ENCODE measurements around the gene CEP78.

Gene CEP78

GRCh38 chr9:78301466-78301865 lies 65.6 kb downstream of the CEP78 start:
- no peak overlapping the region for H3K27ac Mint-ChIP-seq
- H3K4me1 Mint-ChIP-seq (ENCODE audit: low read depth): peaks cover 23% of the 10 kb centered on the region
- H3K36me3 Mint-ChIP-seq: peaks cover 23% of the 10 kb centered on the region
- no peaks in the 10 kb centered on the region for H3K27me3 Mint-ChIP-seq
- no peak overlapping the region for H3K4me3 Mint-ChIP-seq
- H3K9me3 Mint-ChIP-seq (ENCODE audit: low read depth): no peaks in the 10 kb centered on the region

- H3K4me1 Mint-ChIP-seq (ENCODE audit: low read depth): peaks cover 11% of the 10 kb centered on the region
- peaks cover 29% of the 10 kb centered on the region for H3K36me3 Mint-ChIP-seq
- H3K27me3 Mint-ChIP-seq: no peaks in the 10 kb centered on the region
- H3K9me3 Mint-ChIP-seq (ENCODE audit: low read depth): no peaks in the 10 kb centered on the region
- no peak overlapping the region for H3K4me3 Mint-ChIP-seq
- H3K27ac Mint-ChIP-seq: no peak overlapping the region
These were observed 67.6 kb downstream of the CEP78 start for GRCh38 chr9:78303377-78304062.

- Mint-ChIP-seq H3K36me3 (peaks cover 26% of the 10 kb centered on the region), H3K4me1 (ENCODE audit: low read depth) (peaks cover 5% of the 10 kb centered on the region), H3K27me3 (no peaks in the 10 kb centered on the region), H3K9me3 (ENCODE audit: low read depth) (no peaks in the 10 kb centered on the region), H3K4me3 (no peak overlapping the region), H3K27ac (no peak overlapping the region)
These were observed 68.5 kb downstream of the CEP78 start for GRCh38 chr9:78304357-78304756.

GRCh38 chr9:78306222-78307076 lies 70.6 kb downstream of the CEP78 start:
- no peak overlapping the region for H3K27ac Mint-ChIP-seq
- H3K4me3 Mint-ChIP-seq: no peak overlapping the region
- H3K36me3 Mint-ChIP-seq: peaks cover 24% of the 10 kb centered on the region
- no peaks in the 10 kb centered on the region for H3K4me1 Mint-ChIP-seq (ENCODE audit: low read depth)
- H3K9me3 Mint-ChIP-seq (ENCODE audit: low read depth): no peaks in the 10 kb centered on the region
- H3K27me3 Mint-ChIP-seq: no peaks in the 10 kb centered on the region

- no peak overlapping the region for H3K4me3 Mint-ChIP-seq
- H3K9me3 Mint-ChIP-seq (ENCODE audit: low read depth): no peaks in the 10 kb centered on the region
- H3K27me3 Mint-ChIP-seq: no peaks in the 10 kb centered on the region
- H3K27ac Mint-ChIP-seq: no peak overlapping the region
- peaks cover 21% of the 10 kb centered on the region for H3K36me3 Mint-ChIP-seq
- no peaks in the 10 kb centered on the region for H3K4me1 Mint-ChIP-seq (ENCODE audit: low read depth)
These were observed 71.5 kb downstream of the CEP78 start for GRCh38 chr9:78307360-78307759.

GRCh38 chr9:78309066-78309465 lies 73.2 kb downstream of the CEP78 start:
- H3K36me3 Mint-ChIP-seq: peaks cover 20% of the 10 kb centered on the region

GRCh38 chr9:78311075-78311474 lies 75.2 kb downstream of the CEP78 start:
- no peaks in the 10 kb centered on the region for H3K27me3 Mint-ChIP-seq

More at GRCh38 chr9:78309066-78309465, 73.2 kb downstream of the CEP78 start:
- H3K4me3 Mint-ChIP-seq: no peak overlapping the region
- H3K27me3 Mint-ChIP-seq: no peaks in the 10 kb centered on the region
- H3K4me1 Mint-ChIP-seq (ENCODE audit: low read depth): no peaks in the 10 kb centered on the region
- no peaks in the 10 kb centered on the region for H3K9me3 Mint-ChIP-seq (ENCODE audit: low read depth)
- H3K27ac Mint-ChIP-seq: no peak overlapping the region

GRCh38 chr9:78311886-78312524 lies 76.1 kb downstream of the CEP78 start:
- H3K4me1 Mint-ChIP-seq (ENCODE audit: low read depth): no peaks in the 10 kb centered on the region
- no peaks in the 10 kb centered on the region for H3K9me3 Mint-ChIP-seq (ENCODE audit: low read depth)
- H3K36me3 Mint-ChIP-seq: peaks cover 22% of the 10 kb centered on the region
- H3K27me3 Mint-ChIP-seq: no peaks in the 10 kb centered on the region
- no peak overlapping the region for H3K4me3 Mint-ChIP-seq
- H3K27ac Mint-ChIP-seq: no peak overlapping the region

More at GRCh38 chr9:78311075-78311474, 75.2 kb downstream of the CEP78 start:
- Mint-ChIP-seq H3K27ac (no peak overlapping the region), H3K9me3 (ENCODE audit: low read depth) (no peaks in the 10 kb centered on the region), H3K4me1 (ENCODE audit: low read depth) (no peaks in the 10 kb centered on the region), H3K4me3 (no peak overlapping the region), H3K36me3 (peaks cover 18% of the 10 kb centered on the region)

GRCh38 chr9:78314550-78314949 lies 78.7 kb downstream of the CEP78 start:
- Mint-ChIP-seq H3K4me1 (ENCODE audit: low read depth) (no peaks in the 10 kb centered on the region), H3K4me3 (no peak overlapping the region), H3K36me3 (peaks cover 35% of the 10 kb centered on the region), H3K9me3 (ENCODE audit: low read depth) (no peaks in the 10 kb centered on the region), H3K27ac (no peak overlapping the region), H3K27me3 (no peaks in the 10 kb centered on the region)

GRCh38 chr9:78314953-78315870 lies 79.3 kb downstream of the CEP78 start:
- no peak overlapping the region for H3K27ac Mint-ChIP-seq
- no peak overlapping the region for H3K4me3 Mint-ChIP-seq
- no peaks in the 10 kb centered on the region for H3K4me1 Mint-ChIP-seq (ENCODE audit: low read depth)
- peaks cover 38% of the 10 kb centered on the region for H3K36me3 Mint-ChIP-seq
- no peaks in the 10 kb centered on the region for H3K9me3 Mint-ChIP-seq (ENCODE audit: low read depth)
- H3K27me3 Mint-ChIP-seq: no peaks in the 10 kb centered on the region

- H3K4me3 Mint-ChIP-seq: no peak overlapping the region
- H3K27me3 Mint-ChIP-seq: no peaks in the 10 kb centered on the region
- H3K9me3 Mint-ChIP-seq (ENCODE audit: low read depth): no peaks in the 10 kb centered on the region
- no peak overlapping the region for H3K27ac Mint-ChIP-seq
- H3K4me1 Mint-ChIP-seq (ENCODE audit: low read depth): no peaks in the 10 kb centered on the region
- H3K36me3 Mint-ChIP-seq: peaks cover 40% of the 10 kb centered on the region
These were observed 80.5 kb downstream of the CEP78 start for GRCh38 chr9:78316166-78316892.

- no peak overlapping the region for H3K4me3 Mint-ChIP-seq
- no peaks in the 10 kb centered on the region for H3K4me1 Mint-ChIP-seq (ENCODE audit: low read depth)
- H3K36me3 Mint-ChIP-seq: peaks cover 45% of the 10 kb centered on the region
- H3K27me3 Mint-ChIP-seq: no peaks in the 10 kb centered on the region
- H3K9me3 Mint-ChIP-seq (ENCODE audit: low read depth): no peaks in the 10 kb centered on the region
- no peak overlapping the region for H3K27ac Mint-ChIP-seq
These were observed 83.5 kb downstream of the CEP78 start for GRCh38 chr9:78319197-78320029.

GRCh38 chr9:78320030-78320693 lies 84.3 kb downstream of the CEP78 start:
- peaks cover 43% of the 10 kb centered on the region for H3K36me3 Mint-ChIP-seq
- H3K9me3 Mint-ChIP-seq (ENCODE audit: low read depth): no peaks in the 10 kb centered on the region
- no peaks in the 10 kb centered on the region for H3K27me3 Mint-ChIP-seq
- H3K4me3 Mint-ChIP-seq: no peak overlapping the region
- H3K27ac Mint-ChIP-seq: no peak overlapping the region
- peaks cover 3% of the 10 kb centered on the region for H3K4me1 Mint-ChIP-seq (ENCODE audit: low read depth)
